Measurements from ENCODE around the gene KCNK18.
"Not testable (repeated sequence)": the region's sequence is repeated elsewhere in the genome, so short reads cannot be mapped to it uniquely, and the experiment has no call there.

KCNK18 gene

GRCh38 chr10:117221156-117221711, 23.9 kb downstream of the KCNK18 start:
- no peak for DNase-seq (ENCODE audit: low read depth in 2 of 2)

- DNase-seq (ENCODE audit: low read depth in 2 of 2) = no peak
Measured at GRCh38 chr10:117222552-117222951, 25.3 kb downstream of the KCNK18 start.

- DNase-seq (ENCODE audit: low read depth in 2 of 2) = no peak
Measured at GRCh38 chr10:117222976-117223692, 25.8 kb downstream of the KCNK18 start.

GRCh38 chr10:117223693-117224430, 26.6 kb downstream of the KCNK18 start:
- DNase-seq (ENCODE audit: low read depth in 2 of 2) = no peak

DNA sequence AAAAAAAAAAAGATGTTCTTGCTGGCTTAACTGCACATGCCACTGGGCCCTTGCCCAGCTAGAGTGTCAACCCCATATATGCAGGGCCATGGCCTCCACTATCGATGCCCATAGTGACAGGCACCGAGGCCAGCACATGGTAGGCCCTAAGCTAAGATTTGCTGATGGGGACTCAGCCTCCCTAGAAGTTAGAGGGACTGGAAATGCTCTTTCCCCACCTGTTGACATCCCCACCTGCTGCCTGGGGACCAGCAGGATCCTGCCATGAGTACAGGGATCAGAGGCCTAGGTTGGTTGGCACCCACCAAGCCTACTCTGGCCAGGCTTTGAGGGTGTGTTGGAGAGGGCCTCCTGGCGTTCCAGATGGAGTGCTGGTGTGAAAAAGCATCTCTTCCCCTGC, 27.6 kb downstream of the KCNK18 start:
- DNase-seq (ENCODE audit: low read depth in 2 of 2) = no peak

DNA sequence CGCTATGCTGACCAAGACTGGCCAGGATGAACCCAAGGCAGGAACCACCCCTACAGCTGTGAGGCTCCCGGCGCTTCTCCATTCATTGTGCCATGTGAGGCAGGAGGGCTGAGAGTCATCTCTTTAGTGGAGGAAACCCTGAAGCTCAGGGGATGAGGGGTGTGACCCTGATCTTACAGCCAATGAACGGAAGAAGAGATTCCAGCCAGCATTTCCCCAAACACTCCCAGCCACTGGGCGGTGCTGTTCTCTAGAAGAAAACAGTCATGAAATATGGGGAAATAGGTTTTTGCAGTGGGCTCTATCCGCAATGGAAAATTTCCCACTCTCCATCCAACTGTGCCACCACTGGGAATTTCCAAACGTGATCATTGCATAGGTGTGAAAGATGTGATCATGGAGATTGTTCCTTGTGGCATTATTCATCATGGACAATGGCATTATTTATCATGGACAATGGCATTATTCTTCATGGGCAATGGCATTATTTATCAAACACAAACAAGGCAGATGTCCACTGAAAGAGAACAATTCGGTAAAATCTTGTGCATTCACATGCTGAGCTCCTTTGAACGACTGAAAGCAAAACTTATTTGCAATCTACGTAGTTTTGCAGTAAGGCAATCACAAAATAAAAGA, 29.6 kb downstream of the KCNK18 start:
- DNase-seq (ENCODE audit: low read depth in 2 of 2) = no peak

GRCh38 chr10:117228210-117228609, 30.9 kb downstream of the KCNK18 start:
- no peak for DNase-seq (ENCODE audit: low read depth in 2 of 2)

DNA sequence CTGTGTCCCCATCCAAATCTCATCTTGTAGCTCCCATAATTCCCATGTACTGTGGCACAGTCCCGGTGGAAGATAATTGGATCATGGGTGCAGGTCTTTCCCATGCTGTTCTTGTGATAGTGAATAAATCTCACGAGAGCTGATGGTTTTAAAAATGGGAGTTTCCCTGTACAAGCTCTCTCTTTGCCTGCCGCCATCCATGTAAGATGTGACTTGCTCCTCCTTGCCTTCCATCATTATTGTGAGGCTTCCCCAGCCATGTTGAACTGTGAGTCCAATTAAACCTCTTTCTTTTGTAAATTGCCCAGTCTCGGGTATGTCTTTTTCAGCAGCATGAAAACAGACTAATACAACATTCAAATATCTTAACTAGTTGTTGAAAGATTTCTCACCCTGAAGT, 32.8 kb downstream of the KCNK18 start:
- DNase-seq (ENCODE audit: low read depth in 2 of 2) = not testable (repeated sequence)

GRCh38 chr10:117237401-117237991, 40.2 kb downstream of the KCNK18 start:
- no peak for DNase-seq (ENCODE audit: low read depth in 2 of 2)

GRCh38 chr10:117239051-117239450, 41.8 kb downstream of the KCNK18 start:
- DNase-seq (ENCODE audit: low read depth in 2 of 2) = no peak

DNA sequence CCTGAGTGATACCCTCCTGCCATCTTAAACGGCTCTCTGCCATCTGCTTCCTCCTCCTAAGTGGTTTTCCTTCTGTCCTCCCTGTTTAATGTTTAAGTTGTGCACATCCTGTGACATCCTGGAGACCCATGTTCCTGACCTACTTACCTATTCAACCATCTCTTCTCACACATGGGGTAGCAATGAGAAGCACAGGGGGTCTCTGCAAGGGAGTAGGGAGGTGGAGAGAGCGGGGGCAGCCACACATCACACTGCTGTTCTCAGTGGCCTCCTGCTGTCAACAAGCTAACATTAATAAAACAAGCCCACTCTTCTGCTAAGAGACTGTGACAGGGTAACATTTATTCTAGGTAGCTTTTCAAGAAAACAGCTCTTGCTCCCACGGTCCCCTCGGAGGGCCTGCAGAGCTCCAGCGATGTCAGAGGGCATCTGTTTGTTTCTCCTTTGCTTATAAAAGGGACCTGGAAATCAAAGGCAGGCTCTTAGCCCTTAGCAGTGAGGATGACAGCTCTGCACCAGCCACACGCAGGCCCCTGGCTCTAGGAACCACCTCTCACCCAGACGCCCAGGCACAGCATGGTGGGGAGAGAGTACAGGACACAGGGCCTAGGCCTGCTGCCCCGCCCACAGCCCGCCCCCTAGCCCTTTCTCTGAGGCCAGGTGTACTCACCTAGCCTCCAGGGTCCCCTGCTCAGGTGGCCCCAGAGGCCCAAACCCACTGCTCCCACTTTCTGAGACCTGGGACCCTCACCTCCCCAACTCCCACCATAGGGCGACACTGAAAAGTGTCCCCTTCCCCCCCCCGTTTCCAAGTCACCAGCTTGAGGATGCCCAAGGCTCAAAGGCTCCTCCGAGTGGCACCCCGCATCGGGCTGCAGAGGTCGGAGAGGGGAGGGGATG, 42.7 kb downstream of the KCNK18 start:
- DNase-seq (ENCODE audit: low read depth in 2 of 2) = no peak

GRCh38 chr10:117240621-117241529, 43.6 kb downstream of the KCNK18 start, which contains the start of gene SLC18A2:
SLC18A2 (plus strand) TSS chr10:117241114; CDS start chr10:117241694, 580 bp downstream.
- no peak for DNase-seq (ENCODE audit: low read depth in 2 of 2)

- no peak for DNase-seq (ENCODE audit: low read depth in 2 of 2)
Measured at GRCh38 chr10:117241541-117242462, 44.5 kb downstream of the KCNK18 start.

DNA sequence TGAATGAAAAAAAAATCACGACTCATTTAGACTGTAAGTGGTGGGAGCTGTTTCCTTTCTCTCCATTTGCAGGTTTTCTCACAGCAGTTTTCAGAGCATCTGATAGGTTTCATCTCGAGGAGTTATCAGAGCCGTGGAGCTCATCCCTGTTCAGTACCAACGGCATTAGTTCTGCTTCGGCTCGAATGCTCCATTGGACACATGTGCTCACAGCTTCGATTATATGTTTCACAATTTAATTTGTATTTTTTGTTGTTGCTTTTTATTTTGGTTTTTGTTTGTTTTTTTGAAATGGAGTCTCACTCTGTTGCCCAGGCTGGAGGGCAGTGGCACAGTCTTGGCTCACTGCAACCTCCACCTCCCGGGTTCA, 45.2 kb downstream of the KCNK18 start:
- no peak for DNase-seq (ENCODE audit: low read depth in 2 of 2)

- no peak for DNase-seq (ENCODE audit: low read depth in 2 of 2)
Measured at GRCh38 chr10:117246997-117247671, 49.8 kb downstream of the KCNK18 start.

DNA sequence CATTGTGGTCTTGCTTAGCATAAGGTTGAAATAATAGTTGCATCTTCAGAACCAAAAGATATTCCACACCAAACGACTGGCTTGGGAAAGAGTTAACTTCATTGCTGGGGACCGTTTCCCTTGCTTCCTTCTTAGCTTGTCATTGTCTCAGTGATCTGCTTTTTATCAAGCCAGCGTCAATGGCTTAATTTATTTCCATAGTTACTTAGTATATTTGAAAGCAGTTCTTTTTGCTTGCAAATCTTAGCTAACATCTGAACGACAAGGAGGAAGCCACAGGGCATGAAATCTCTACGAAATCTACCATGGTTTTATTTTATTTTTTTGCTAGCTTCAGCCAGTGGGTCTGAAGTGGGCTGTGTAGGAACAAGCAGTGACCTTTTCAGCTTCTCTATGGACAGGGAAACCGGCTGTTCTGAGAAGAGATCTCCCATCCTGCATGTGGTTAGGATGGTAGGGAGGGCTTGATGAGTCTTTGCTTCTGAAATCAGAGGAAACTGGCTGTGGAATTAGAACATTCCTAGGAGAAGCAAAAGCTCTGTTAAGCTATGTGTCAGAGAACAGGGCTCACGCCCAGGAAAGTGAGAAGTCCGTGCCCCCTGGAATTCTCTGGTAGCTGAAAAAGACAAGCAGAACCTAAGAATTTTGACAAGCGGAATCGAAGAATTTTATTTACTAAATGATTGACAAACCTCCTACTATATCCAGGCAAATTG, 51.6 kb downstream of the KCNK18 start:
- DNase-seq (ENCODE audit: low read depth in 2 of 2) = no peak

GRCh38 chr10:117249493-117250093, 52.3 kb downstream of the KCNK18 start:
- no peak for DNase-seq (ENCODE audit: low read depth in 2 of 2)

All from stimulated activated CD4-positive, alpha-beta T cell treated with anti-CD3 and anti-CD28 coated beads, Interleukin-4, amount 100 ng/mL, for 48 hours (primary cell).